ENCODE results near the gene ABHD8.

GRCh38 chr19:17347877-17348276, 44.7 kb upstream of the ABHD8 start:
- no peak for TF ChIP-seq POLR2A (IDR thresholded peaks at IDR 0.05)
- TF ChIP-seq, protein P1, sequence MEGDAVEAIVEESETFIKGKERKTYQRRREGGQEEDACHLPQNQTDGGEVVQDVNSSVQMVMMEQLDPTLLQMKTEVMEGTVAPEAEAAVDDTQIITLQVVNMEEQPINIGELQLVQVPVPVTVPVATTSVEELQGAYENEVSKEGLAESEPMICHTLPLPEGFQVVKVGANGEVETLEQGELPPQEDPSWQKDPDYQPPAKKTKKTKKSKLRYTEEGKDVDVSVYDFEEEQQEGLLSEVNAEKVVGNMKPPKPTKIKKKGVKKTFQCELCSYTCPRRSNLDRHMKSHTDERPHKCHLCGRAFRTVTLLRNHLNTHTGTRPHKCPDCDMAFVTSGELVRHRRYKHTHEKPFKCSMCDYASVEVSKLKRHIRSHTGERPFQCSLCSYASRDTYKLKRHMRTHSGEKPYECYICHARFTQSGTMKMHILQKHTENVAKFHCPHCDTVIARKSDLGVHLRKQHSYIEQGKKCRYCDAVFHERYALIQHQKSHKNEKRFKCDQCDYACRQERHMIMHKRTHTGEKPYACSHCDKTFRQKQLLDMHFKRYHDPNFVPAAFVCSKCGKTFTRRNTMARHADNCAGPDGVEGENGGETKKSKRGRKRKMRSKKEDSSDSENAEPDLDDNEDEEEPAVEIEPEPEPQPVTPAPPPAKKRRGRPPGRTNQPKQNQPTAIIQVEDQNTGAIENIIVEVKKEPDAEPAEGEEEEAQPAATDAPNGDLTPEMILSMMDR (IDR thresholded peaks at IDR 0.05) = no peak

All from adrenal gland (tissue), 5 donors.